HG03060 (cell line): ENCODE measurements around the gene AGPAT4.
"Not testable (repeated sequence)": the region's sequence is repeated elsewhere in the genome, so short reads cannot be mapped to it uniquely, and the experiment has no call there.

Experiments
- ATAC-seq: cut with Tn5 transposase; IDR thresholded peaks from one replicate; pipeline ENCODE4 v1.9.1; 2021; ENCODE audit warnings: low read depth, moderate number of reproducible peaks; ENCODE audit not compliant: unreplicated experiment

AGPAT4 gene

GRCh38 chr6:161228921-161229591 lies 44.8 kb downstream of the AGPAT4 start:
- peak; percentile 51 for ATAC-seq

GRCh38 chr6:161228096-161228495 lies 45.8 kb downstream of the AGPAT4 start:
- ATAC-seq, result no peak

- no peak for ATAC-seq
Observed at GRCh38 chr6:161227004-161227960, 46.6 kb downstream of the AGPAT4 start.

GRCh38 chr6:161226009-161226964 lies 47.6 kb downstream of the AGPAT4 start:
- no peak for ATAC-seq

- ATAC-seq, result no peak
Observed at GRCh38 chr6:161225681-161226008, 48.2 kb downstream of the AGPAT4 start.

GRCh38 chr6:161224951-161225680 lies 48.7 kb downstream of the AGPAT4 start:
- ATAC-seq, result not testable (repeated sequence)

GRCh38 chr6:161223646-161224045 lies 50.2 kb downstream of the AGPAT4 start:
- ATAC-seq, result no peak

GRCh38 chr6:161222706-161223234 lies 51.1 kb downstream of the AGPAT4 start:
- ATAC-seq, result no peak

- ATAC-seq, result no peak
Observed at GRCh38 chr6:161220346-161220745, 53.5 kb downstream of the AGPAT4 start.

- no peak for ATAC-seq
Observed at GRCh38 chr6:161219680-161220079, 54.2 kb downstream of the AGPAT4 start.

GRCh38 chr6:161218222-161218621 lies 55.6 kb downstream of the AGPAT4 start:
- ATAC-seq, result no peak

GRCh38 chr6:161217628-161218027 lies 56.2 kb downstream of the AGPAT4 start:
- ATAC-seq, result no peak

- ATAC-seq, result no peak
Observed at GRCh38 chr6:161216616-161217205, 57.1 kb downstream of the AGPAT4 start.

- ATAC-seq, result no peak
Observed at GRCh38 chr6:161215876-161216615, 57.8 kb downstream of the AGPAT4 start.

- no peak for ATAC-seq
Observed at GRCh38 chr6:161215193-161215592, 58.7 kb downstream of the AGPAT4 start.

- no peak for ATAC-seq
Observed at GRCh38 chr6:161214722-161215121, 59.1 kb downstream of the AGPAT4 start.

GRCh38 chr6:161212902-161213301 lies 61.0 kb downstream of the AGPAT4 start:
- no peak for ATAC-seq

GRCh38 chr6:161211380-161212035 lies 62.4 kb downstream of the AGPAT4 start:
- no peak for ATAC-seq
